ENCODE measurements around the gene CTNND2.

- TF ChIP-seq ZNF23 (CRISPR knock-in tag; IDR thresholded peaks at IDR 0.05) (no peak), ZNF639 (CRISPR knock-in tag; conservative IDR thresholded peaks at IDR 0.05 in 1 of 2, IDR thresholded peaks at IDR 0.05 in 1 of 2) (no peak), USF1 (CRISPR knock-in tag; IDR thresholded peaks at IDR 0.05) (no peak), CREM (IDR thresholded peaks at IDR 0.05; ENCODE audit: low read depth) (no peak), POLR2A (conservative IDR thresholded peaks at IDR 0.05) (no peak), MEF2D (tag; conservative IDR thresholded peaks at IDR 0.05; ENCODE audit: low read depth) (no peak), MBD1 (CRISPR knock-in tag; IDR thresholded peaks at IDR 0.05) (no peak), EZH2 (IDR thresholded peaks at IDR 0.05; ENCODE audit: borderline replicate concordance, low read depth, low read length) (no peak)
Observed at GRCh38 chr5:11385251-11385900, 518.9 kb downstream of the CTNND2 start.

Data from K562 (cell line).